ENCODE measurements around the gene TNFRSF1A.
A peak's percentile ranks its signal among the peaks of the same experiment; 100 is the strongest.

The TNFRSF1A gene

GRCh38 chr12:6370576-6370935 lies 28.7 kb upstream of the TNFRSF1A start:
- Histone ChIP-seq H2AFZ (ENCODE audit: low read length) (peak overlapping the region; percentile 54; the same call in 1 of the 2 replicates), H3K4me1 (ENCODE audit: insufficient read depth, low read length, poor library complexity, severe bottlenecking) (peaks cover 51% of the 10 kb centered on the region), H3K4me2 (ENCODE audit: low read depth, low read length, poor library complexity, severe bottlenecking) (peak overlapping the region; percentile 32), H4K20me1 (ENCODE audit: insufficient read depth, low read length, poor library complexity, severe bottlenecking) (no peaks in the 10 kb centered on the region), H3F3A (ENCODE audit: low read depth) (peaks cover 4% of the 10 kb centered on the region), H3K27me3 (ENCODE audit: insufficient read depth, low read length, poor library complexity, severe bottlenecking) (no peaks in the 10 kb centered on the region), H3K9me2 (replicated peaks; ENCODE audit: low read depth, low read length) (no peaks in the 10 kb centered on the region), H3K9me3 (ENCODE audit: insufficient read depth, low read depth, low read length) (no peaks in the 10 kb centered on the region), H3K9ac (ENCODE audit: low read depth, low read length, poor library complexity, severe bottlenecking) (peak overlapping the region; percentile 42), H3K79me2 (ENCODE audit: insufficient read depth, low read length) (no peaks in the 10 kb centered on the region), H3K4me3 (ENCODE audit: low read length, poor library complexity, severe bottlenecking) (no peak overlapping the region), H3K36me3 (ENCODE audit: insufficient read depth, low read length) (no peaks in the 10 kb centered on the region)
- no peak for TF ChIP-seq EZH2phosphoT487 (IDR thresholded peaks at IDR 0.05; ENCODE audit: borderline replicate concordance)
- no peak for TF ChIP-seq CTCF (conservative IDR thresholded peaks at IDR 0.05; ENCODE audit: low read length)

GRCh38 chr12:6369916-6370575 lies 28.2 kb upstream of the TNFRSF1A start:
- Histone ChIP-seq H2AFZ (ENCODE audit: low read length) (no peak overlapping the region), H3K79me2 (ENCODE audit: insufficient read depth, low read length) (no peaks in the 10 kb centered on the region), H4K20me1 (ENCODE audit: insufficient read depth, low read length, poor library complexity, severe bottlenecking) (no peaks in the 10 kb centered on the region), H3K9me3 (ENCODE audit: insufficient read depth, low read depth, low read length) (no peaks in the 10 kb centered on the region), H3K27me3 (ENCODE audit: insufficient read depth, low read length, poor library complexity, severe bottlenecking) (no peaks in the 10 kb centered on the region), H3F3A (ENCODE audit: low read depth) (peaks cover 4% of the 10 kb centered on the region), H3K4me2 (ENCODE audit: low read depth, low read length, poor library complexity, severe bottlenecking) (no peak overlapping the region), H3K9ac (ENCODE audit: low read depth, low read length, poor library complexity, severe bottlenecking) (peak overlapping the region; percentile 42), H3K9me2 (replicated peaks; ENCODE audit: low read depth, low read length) (no peaks in the 10 kb centered on the region), H3K4me3 (ENCODE audit: low read length, poor library complexity, severe bottlenecking) (no peak overlapping the region), H3K36me3 (ENCODE audit: insufficient read depth, low read length) (no peaks in the 10 kb centered on the region), H3K4me1 (ENCODE audit: insufficient read depth, low read length, poor library complexity, severe bottlenecking) (peaks cover 51% of the 10 kb centered on the region)
- no peak for TF ChIP-seq CTCF (conservative IDR thresholded peaks at IDR 0.05; ENCODE audit: low read length)
- no peak for TF ChIP-seq EZH2phosphoT487 (IDR thresholded peaks at IDR 0.05; ENCODE audit: borderline replicate concordance)

- no peak overlapping the region for H2AFZ ChIP-seq (ENCODE audit: low read length)
- no peaks in the 10 kb centered on the region for H3K9me3 ChIP-seq (ENCODE audit: insufficient read depth, low read depth, low read length)
- no peaks in the 10 kb centered on the region for H4K20me1 ChIP-seq (ENCODE audit: insufficient read depth, low read length, poor library complexity, severe bottlenecking)
- H3K79me2 ChIP-seq (ENCODE audit: insufficient read depth, low read length): no peaks in the 10 kb centered on the region
- peaks cover 51% of the 10 kb centered on the region for H3K4me1 ChIP-seq (ENCODE audit: insufficient read depth, low read length, poor library complexity, severe bottlenecking)
- H3K27me3 ChIP-seq (ENCODE audit: insufficient read depth, low read length, poor library complexity, severe bottlenecking): no peaks in the 10 kb centered on the region
- TF ChIP-seq CTCF (conservative IDR thresholded peaks at IDR 0.05; ENCODE audit: low read length): no peak
- no peak for TF ChIP-seq EZH2phosphoT487 (IDR thresholded peaks at IDR 0.05; ENCODE audit: borderline replicate concordance)
- H3K4me3 ChIP-seq (ENCODE audit: low read length, poor library complexity, severe bottlenecking): no peak overlapping the region
- no peaks in the 10 kb centered on the region for H3K9me2 ChIP-seq (replicated peaks; ENCODE audit: low read depth, low read length)
- H3K4me2 ChIP-seq (ENCODE audit: low read depth, low read length, poor library complexity, severe bottlenecking): no peak overlapping the region
- peak overlapping the region; percentile 40 for H3K9ac ChIP-seq (ENCODE audit: low read depth, low read length, poor library complexity, severe bottlenecking)
- no peaks in the 10 kb centered on the region for H3K36me3 ChIP-seq (ENCODE audit: insufficient read depth, low read length)
- H3F3A ChIP-seq (ENCODE audit: low read depth): peaks cover 4% of the 10 kb centered on the region
Measured at GRCh38 chr12:6368906-6369525, 27.1 kb upstream of the TNFRSF1A start.

All from Loucy (cell line).